Keratinocyte (primary cell): ENCODE measurements around the gene MYB.

Experiments used
- CTCF ChIP-seq, 3 experiments: IDR thresholded peaks in 1 of 3; conservative IDR thresholded peaks in 1 of 3; optimal IDR thresholded peaks in 1 of 3; 2 replicates in 2 of 3; 3 replicates in 1 of 3; pipeline versions ENCODE3 to v1.5.1; 2011; ENCODE audit warnings: low read length in 3 of 3, mild to moderate bottlenecking in 3 of 3, moderate library complexity in 2 of 3, control low read depth in 1 of 3, inconsistent platforms in 1 of 3; ENCODE audit not compliant: insufficient read depth in 2 of 3; ENCODE audit errors: extremely low read depth in 1 of 3
- EZH2 ChIP-seq: IDR thresholded peaks from one replicate; pipeline ENCODE4 v1.6.1; 2012; ENCODE audit warnings: inconsistent platforms, mild to moderate bottlenecking, low read length, moderate library complexity

GRCh38 chr6:135173242-135173988, 7.7 kb upstream of the MYB start:
- TF ChIP-seq CTCF (optimal IDR thresholded peaks at IDR 0.05 in 1 of 3, IDR thresholded peaks at IDR 0.05 in 1 of 3, conservative IDR thresholded peaks at IDR 0.05 in 1 of 3; ENCODE audit: extremely low read depth in 1 of 3, insufficient read depth in 2 of 3, low read length in 3 of 3) (no peak), EZH2 (no peak)
